ENCODE data around the gene KLRB1. TPM values are rescaled to one million over a fixed set of nuclear protein-coding genes. Genes with fewer than 3 reads are reported as not detected.
A peak's percentile ranks its signal among the peaks of the same experiment; 100 is the strongest.
"Not testable (repeated sequence)": the region's sequence is repeated elsewhere in the genome, so short reads cannot be mapped to it uniquely, and the experiment has no call there.

KLRB1 gene
- 0.38 TPM for total RNA-seq
- long read RNA-seq, result 0 reads

DNA sequence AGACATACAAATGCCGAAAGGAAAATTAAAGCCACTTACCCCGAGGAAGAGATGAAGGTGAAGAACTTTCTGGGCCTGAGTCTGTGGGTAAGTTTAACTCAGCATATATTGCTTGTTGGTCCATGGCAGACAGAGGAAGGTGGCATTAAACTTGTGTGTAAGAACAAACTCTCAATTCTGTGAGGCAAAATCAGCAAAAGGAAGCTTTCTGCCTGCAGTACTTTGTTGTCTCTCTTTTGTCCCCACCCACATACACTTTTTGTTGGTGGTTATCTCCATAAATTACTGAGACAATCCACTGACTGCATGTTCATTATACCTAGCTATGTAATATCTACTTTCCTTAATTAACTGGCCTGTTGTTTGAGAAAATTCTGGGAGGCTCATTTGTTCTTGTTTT, at the start of gene KLRB1:
Gene KLRB1 (minus strand): TSS at position 201 of the 400 bp plus-strand sequence. CDS start 77 bp downstream, at position 124.
- intact Hi-C loops (cut with DNase I), result no loop called here
- ATAC-seq (no peak), DNase-seq (ENCODE audit: missing footprints) (no peak)

DNA sequence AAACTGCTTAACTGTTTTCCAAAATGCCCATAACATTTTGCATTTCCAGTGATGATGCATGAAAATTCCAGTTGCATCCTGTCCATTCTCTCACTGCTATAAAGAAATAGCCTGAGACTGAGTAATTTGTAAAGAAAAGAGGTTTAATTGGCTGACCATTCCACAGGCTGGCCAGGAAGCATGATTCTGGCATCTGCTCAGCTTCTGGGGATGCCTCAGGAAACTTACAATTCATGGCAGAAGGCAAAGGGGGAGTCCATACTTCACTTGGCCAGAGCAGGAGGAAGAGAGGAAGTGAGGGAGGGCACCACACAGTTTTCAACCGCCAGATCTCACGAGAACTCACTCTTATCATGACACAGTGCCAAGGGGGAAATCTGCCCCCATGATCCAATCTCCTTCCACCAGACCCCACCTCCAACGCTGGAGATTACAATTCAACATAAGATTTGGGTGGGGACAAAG, 43.6 kb upstream of the KLRB1 start:
- DNase-seq (ENCODE audit: missing footprints) (no peak), ATAC-seq (no peak)
- intact Hi-C loops (cut with DNase I), result no loop called here

GRCh38 chr12:9650151-9650576, 42.4 kb upstream of the KLRB1 start:
- no peak for DNase-seq (ENCODE audit: missing footprints)
- no peak for ATAC-seq
- intact Hi-C loops (cut with DNase I), result no loop called here

DNA sequence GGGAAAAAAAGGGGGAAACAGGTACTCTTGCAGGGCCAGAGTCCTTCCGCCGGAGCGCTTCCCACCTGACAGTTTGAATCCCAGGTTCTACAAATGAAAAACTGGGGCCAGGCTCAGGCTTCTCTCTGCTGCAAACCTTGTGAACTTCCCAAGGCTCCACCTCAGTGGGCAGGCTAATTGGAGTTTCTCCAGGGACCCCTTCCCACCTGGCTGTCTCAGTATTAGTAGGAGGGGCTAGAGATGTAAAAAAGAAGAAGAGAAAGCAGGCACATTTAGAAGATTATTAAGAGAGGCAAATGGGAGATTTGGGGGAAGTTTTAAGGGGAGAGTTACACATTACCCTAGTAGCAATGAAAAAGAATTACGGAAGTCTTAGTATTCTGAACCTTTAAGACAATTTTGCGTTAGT, 41.8 kb upstream of the KLRB1 start:
- DNase-seq (ENCODE audit: missing footprints) (no peak), ATAC-seq (no peak)
- intact Hi-C loops (cut with DNase I), result loop anchor here (5.0 kb wide), 1 partner anchor 53 kb away; no protein-coding TSS in a partner anchor

GRCh38 chr12:9648701-9649531, 41.2 kb upstream of the KLRB1 start:
- intact Hi-C loops (cut with DNase I), result loop anchor here (5.0 kb wide), 1 partner anchor 53 kb away; no protein-coding TSS in a partner anchor
- DNase-seq (ENCODE audit: missing footprints), result no peak
- no peak for ATAC-seq

DNA sequence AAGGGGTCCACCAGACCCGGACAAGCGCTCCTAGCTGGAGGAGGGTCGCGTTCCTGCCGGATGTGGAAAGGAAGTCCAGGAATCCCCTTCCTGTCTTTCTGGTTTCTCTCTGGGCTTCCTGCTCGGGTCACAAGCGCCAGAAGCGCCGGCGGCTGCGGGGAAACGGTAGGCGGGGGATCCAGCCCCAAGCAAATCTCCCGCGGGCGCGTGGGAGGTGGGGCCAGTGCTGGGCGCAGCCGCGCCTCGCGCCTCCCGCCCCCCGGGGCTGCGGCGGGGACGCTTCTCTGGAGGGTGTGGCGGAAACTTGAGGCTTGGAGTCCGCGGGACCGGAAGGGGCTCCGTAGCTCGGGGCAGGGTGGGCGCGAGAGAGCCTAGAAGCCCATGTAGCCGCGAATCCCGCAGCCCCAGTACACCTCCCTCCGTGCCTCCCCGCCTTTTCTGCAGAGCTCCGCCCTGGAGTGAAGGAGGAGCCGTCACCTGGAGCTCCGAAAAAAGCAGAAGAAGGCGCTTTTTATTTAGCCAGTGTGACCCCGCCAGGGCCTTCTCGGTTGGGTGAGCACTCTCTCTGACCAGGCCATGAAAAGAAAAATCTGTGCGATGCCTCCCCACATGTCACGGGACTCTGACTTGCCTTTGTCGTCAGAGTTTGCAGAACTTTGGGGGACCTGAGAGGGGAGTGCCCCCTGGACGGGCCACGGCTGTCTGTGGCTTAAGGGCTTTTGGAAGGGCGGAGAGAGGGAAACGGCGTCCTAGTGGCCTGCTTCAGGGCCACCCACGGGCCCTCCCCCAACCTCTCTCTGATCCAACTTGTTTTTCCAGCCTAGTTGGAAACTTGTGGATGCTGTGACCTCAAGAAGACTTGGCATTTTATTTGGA, 40.3 kb upstream of the KLRB1 start:
- DNase-seq (ENCODE audit: missing footprints), result peak; percentile 90
- ATAC-seq, result peak; percentile 96
- intact Hi-C loops (cut with DNase I), result loop anchor here (5.0 kb wide), 1 partner anchor 54 kb away; no protein-coding TSS in a partner anchor

- intact Hi-C loops (cut with DNase I), result loop anchor here (5.0 kb wide), 1 partner anchor 55 kb away; no protein-coding TSS in a partner anchor
These were observed 39.4 kb upstream of the KLRB1 start for GRCh38 chr12:9646794-9647781.

GRCh38 chr12:9644985-9645551, 37.4 kb upstream of the KLRB1 start:
- ATAC-seq; DNase-seq (ENCODE audit: missing footprints): not testable (repeated sequence)
- intact Hi-C loops (cut with DNase I), result loop anchor here (5.0 kb wide), 1 partner anchor 57 kb away; no protein-coding TSS in a partner anchor

More at GRCh38 chr12:9646794-9647781, 39.4 kb upstream of the KLRB1 start:
- DNase-seq (ENCODE audit: missing footprints) (no peak), ATAC-seq (no peak)

- DNase-seq (ENCODE audit: missing footprints) (no peak), ATAC-seq (no peak)
- intact Hi-C loops (cut with DNase I), result no loop called here
These were observed 35.5 kb upstream of the KLRB1 start for GRCh38 chr12:9643266-9643660.

DNA sequence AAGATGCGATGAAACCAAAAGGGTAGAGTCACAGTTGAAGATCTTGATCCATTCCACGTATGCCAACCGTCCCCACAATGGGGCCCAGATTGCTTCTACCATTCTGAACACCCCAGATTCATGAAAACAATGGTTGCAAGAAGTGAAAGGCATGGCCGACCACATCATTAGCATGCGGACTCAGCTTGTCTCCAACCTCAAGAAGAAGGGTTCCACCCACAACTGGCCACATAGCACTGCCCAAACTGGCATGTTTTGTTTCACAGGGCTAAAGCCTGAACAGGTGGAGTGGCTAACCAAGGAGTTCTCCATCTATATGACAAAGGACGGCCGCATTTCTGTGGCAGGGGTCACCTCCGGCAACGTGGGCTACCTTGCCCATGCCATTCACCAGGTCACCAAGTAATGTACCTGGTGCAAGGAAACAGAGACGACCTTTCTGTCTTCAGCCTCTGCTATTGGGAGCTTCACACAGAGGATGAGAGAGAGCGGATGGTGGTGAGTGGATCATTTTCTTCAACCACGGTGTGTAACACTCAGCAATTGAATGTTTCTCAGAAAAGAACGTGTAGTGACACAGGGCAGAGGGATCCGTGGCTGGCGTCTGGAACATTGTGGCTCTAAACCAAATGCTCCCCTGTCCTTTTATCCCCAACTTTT, 35.0 kb upstream of the KLRB1 start:
- DNase-seq (ENCODE audit: missing footprints) (no peak), ATAC-seq (no peak)
- intact Hi-C loops (cut with DNase I), result no loop called here

- intact Hi-C loops (cut with DNase I), result no loop called here
- DNase-seq (ENCODE audit: missing footprints) (no peak), ATAC-seq (no peak)
These were observed 32.3 kb upstream of the KLRB1 start for GRCh38 chr12:9640024-9640423.

GRCh38 chr12:9636851-9637206, 29.1 kb upstream of the KLRB1 start:
- intact Hi-C loops (cut with DNase I), result no loop called here
- no peak for ATAC-seq

GRCh38 chr12:9636150-9636850, 28.6 kb upstream of the KLRB1 start:
- ATAC-seq (no peak), DNase-seq (ENCODE audit: missing footprints) (no peak)
- intact Hi-C loops (cut with DNase I), result no loop called here

More at GRCh38 chr12:9636851-9637206, 29.1 kb upstream of the KLRB1 start:
- DNase-seq (ENCODE audit: missing footprints), result no peak

DNA sequence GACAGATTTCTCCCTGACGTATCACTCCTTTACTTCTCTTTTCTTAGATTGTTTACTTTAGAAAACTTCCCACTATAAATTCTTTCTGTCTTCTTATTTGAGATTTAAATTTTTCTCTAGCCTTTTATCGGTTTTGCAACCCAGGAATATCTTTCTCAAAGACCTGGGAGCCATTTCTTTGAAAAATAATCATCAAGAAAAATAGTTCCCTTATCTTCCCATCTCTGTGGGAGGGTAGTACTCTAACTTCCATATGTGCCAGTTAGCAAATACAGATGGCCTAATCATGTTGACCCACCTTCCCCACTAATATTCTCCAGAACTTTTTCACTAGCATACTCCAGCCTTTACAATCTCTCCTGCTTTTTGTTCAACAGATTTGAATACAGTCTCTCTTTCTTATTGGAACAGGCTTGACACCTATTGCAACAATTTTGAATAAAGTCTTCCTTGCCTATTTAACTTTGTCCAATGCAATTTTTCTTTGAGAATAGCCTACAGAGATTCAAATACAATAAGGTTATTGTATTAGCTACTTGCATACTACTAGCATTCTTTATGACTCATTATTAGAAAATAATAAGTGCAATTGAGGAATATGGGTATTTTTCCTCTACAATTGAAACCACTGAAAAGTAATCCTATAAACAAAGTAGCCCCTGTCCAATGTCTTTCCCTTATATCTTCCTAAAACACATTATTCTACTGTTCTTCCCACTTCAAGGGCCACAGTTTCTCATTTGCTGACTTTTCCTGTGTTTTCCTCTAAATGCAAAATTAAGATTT, 27.4 kb upstream of the KLRB1 start:
- intact Hi-C loops (cut with DNase I), result loop anchor here (1.0 kb wide), 1 partner anchor 73 kb away; no protein-coding TSS in a partner anchor
- no peak for DNase-seq (ENCODE audit: missing footprints)
- ATAC-seq, result no peak

DNA sequence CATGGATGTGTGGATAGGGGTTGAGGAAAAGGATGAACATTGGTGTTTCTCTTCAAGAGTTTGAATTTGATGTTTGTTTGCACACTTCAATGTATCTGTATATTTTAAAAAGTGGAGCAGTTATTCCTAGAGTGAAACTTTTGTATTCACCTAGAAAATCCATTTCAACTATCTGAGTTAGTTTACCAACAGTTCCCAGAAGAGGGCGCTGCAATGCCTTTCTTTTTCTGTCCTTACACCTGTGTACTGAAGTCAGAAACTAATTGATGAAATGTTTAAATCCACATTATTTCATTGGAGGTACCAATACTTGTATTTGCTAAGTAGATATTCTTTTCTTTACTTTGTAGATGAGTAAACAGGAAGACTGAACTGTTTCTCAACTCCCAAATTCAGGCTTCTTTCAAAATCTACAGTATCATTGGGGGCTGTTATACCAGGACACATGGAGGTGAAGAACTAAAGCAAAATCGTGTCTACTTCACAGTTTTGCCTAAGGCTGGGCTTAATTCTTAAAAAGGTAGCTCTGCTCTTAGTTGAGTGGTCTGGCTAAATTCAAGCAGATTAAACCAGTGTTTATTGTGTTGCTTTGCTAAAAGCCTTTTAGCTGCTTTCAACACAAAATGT, 26.6 kb upstream of the KLRB1 start:
- ATAC-seq (no peak), DNase-seq (ENCODE audit: missing footprints) (no peak)
- intact Hi-C loops (cut with DNase I), result loop anchor here (1.0 kb wide), 1 partner anchor 74 kb away; no protein-coding TSS in a partner anchor
